Thyroid gland (tissue), 4 donors: Measurements from ENCODE around the gene MESP2.

Experiments
- CTCF ChIP-seq, 6 experiments: fragments of 200-600 bp in 3 of 6; fragments of 450-650 bp in 3 of 6; sonication (generic) in 3 of 6; IDR thresholded peaks; one replicate each; pipeline ENCODE4 v1.5.1; 2016 to 2019; ENCODE audit warnings: antibody characterized with exemption in 6 of 6, mild to moderate bottlenecking in 2 of 6, inconsistent platforms in 1 of 6, moderate library complexity in 1 of 6
- POLR2A ChIP-seq, 2 donors: fragments of 450-650 bp; IDR thresholded peaks; one replicate each; pipeline ENCODE4 v1.6.1; 2017; ENCODE audit warnings: antibody characterized with exemption in 2 of 2, mild to moderate bottlenecking in 2 of 2, moderate library complexity in 1 of 2

GRCh38 chr15:89802231-89802928, 26.2 kb downstream of the MESP2 start:
- no peak for TF ChIP-seq POLR2A (IDR thresholded peaks at IDR 0.05)
- no peak for TF ChIP-seq CTCF (IDR thresholded peaks at IDR 0.05)
